ENCODE data around the gene BLOC1S6. TPM values are rescaled to one million over a fixed set of nuclear protein-coding genes. Genes with fewer than 3 reads are reported as not detected.

BLOC1S6 gene
- polyA plus RNA-seq (ENCODE audit: insufficient read length in 10 of 10): 10 to 100 TPM; 25.7 to 45.2 (median 39.1) TPM
- long read RNA-seq, donor 1, full-length matches to known transcripts: 9 of 9 reads
- long read RNA-seq, donor 1, partial matches to known transcripts: 0 of 9 reads
- long read RNA-seq, donor 1, other reads (novel, unspliced or antisense): 0 of 9 reads
- long read RNA-seq, donor 2, full-length matches to known transcripts: 13 of 13 reads
- long read RNA-seq, donor 2, partial matches to known transcripts: 0 of 13 reads
- long read RNA-seq, donor 2, other reads (novel, unspliced or antisense): 0 of 13 reads
- long read RNA-seq, donor 3: 0 reads
- long read RNA-seq, donor 4, full-length matches to known transcripts: 7 of 7 reads
- long read RNA-seq, donor 4, partial matches to known transcripts: 0 of 7 reads
- long read RNA-seq, donor 4, other reads (novel, unspliced or antisense): 0 of 7 reads
- long read RNA-seq, donor 5, full-length matches to known transcripts: 11 of 11 reads
- long read RNA-seq, donor 5, partial matches to known transcripts: 0 of 11 reads
- long read RNA-seq, donor 5, other reads (novel, unspliced or antisense): 0 of 11 reads
- long read RNA-seq, donor 6, full-length matches to known transcripts: 12 of 12 reads
- long read RNA-seq, donor 6, partial matches to known transcripts: 0 of 12 reads
- long read RNA-seq, donor 6, other reads (novel, unspliced or antisense): 0 of 12 reads
- long read RNA-seq, donor 7, partial matches to known transcripts: 0 of 6 reads
- long read RNA-seq, donor 7, other reads (novel, unspliced or antisense): 0 of 6 reads
- long read RNA-seq, donor 8, full-length matches to known transcripts: 9 of 14 reads
- long read RNA-seq, donor 8, partial matches to known transcripts: 5 of 14 reads
- long read RNA-seq, donor 8, other reads (novel, unspliced or antisense): 0 of 14 reads
- long read RNA-seq, donor 9, partial matches to known transcripts: 0 of 2 reads
- long read RNA-seq, donor 9, other reads (novel, unspliced or antisense): 0 of 2 reads

GRCh38 chr15:45587095-45587862 lies at the start of gene BLOC1S6:
Gene BLOC1S6, plus strand, starts transcription at chr15:45587379. Its CDS starts 65 bp downstream, at chr15:45587444.
- peak; percentile 94 to 99 (median 96) for DNase-seq

GRCh38 chr15:45539680-45540079 lies 47.5 kb upstream of the BLOC1S6 start:
- DNase-seq: no peak

GRCh38 chr15:45540531-45540930 lies 46.6 kb upstream of the BLOC1S6 start:
- no peak for DNase-seq

- DNase-seq: no peak
These were observed 44.1 kb upstream of the BLOC1S6 start for GRCh38 chr15:45543051-45543450.

GRCh38 chr15:45544266-45545023 lies 42.7 kb upstream of the BLOC1S6 start:
- no peak for DNase-seq

- DNase-seq: no peak
These were observed 40.4 kb upstream of the BLOC1S6 start for GRCh38 chr15:45546789-45547188.

GRCh38 chr15:45548753-45549520 lies 38.2 kb upstream of the BLOC1S6 start:
- DNase-seq: no peak

- DNase-seq: peak in 1 of 3 donors; percentile 39
These were observed 37.5 kb upstream of the BLOC1S6 start for GRCh38 chr15:45549541-45550220.

- DNase-seq: peak in 1 of 3 donors; percentile 21
These were observed 36.7 kb upstream of the BLOC1S6 start for GRCh38 chr15:45550436-45550835.

GRCh38 chr15:45551676-45552075 lies 35.5 kb upstream of the BLOC1S6 start:
- DNase-seq: peak in 1 of 3 donors; percentile 6

GRCh38 chr15:45555934-45556608 lies 31.1 kb upstream of the BLOC1S6 start:
- no peak for DNase-seq

GRCh38 chr15:45572617-45573016 lies 14.6 kb upstream of the BLOC1S6 start:
- peak in 2 of 3 donors; percentile 4 to 26 for DNase-seq

GRCh38 chr15:45573961-45574629 lies 13.1 kb upstream of the BLOC1S6 start:
- DNase-seq: no peak

- no peak for DNase-seq
These were observed 5.3 kb upstream of the BLOC1S6 start for GRCh38 chr15:45581919-45582318.

GRCh38 chr15:45583731-45584639 lies 3.2 kb upstream of the BLOC1S6 start:
- DNase-seq: no peak

GRCh38 chr15:45585069-45585791 lies 1.9 kb upstream of the BLOC1S6 start:
- DNase-seq: no peak

Data from muscle of back (tissue), 13 donors.